Vagina (tissue), 2 donors: ENCODE data around the gene GPR137B. TPM values are rescaled to one million over a fixed set of nuclear protein-coding genes. Genes with fewer than 3 reads are reported as not detected.

ENCODE experiments used
- DNase-seq, 2 donors: peaks; one replicate each; pipeline ENCODE4 v3.0.0-alpha.2; 2017; ENCODE audit errors: extremely low spot score in 2 of 2
- H3K27ac ChIP-seq: fragments of 200-600 bp; sonication (generic); one replicate; pipeline ENCODE4 v1.5.1; 2019
- H3K27me3 ChIP-seq: fragments of 200-600 bp; sonication (generic); one replicate; pipeline ENCODE4 v1.5.1; 2019
- H3K36me3 ChIP-seq, 2 donors: fragments of 200-600 bp; sonication (generic); one replicate each; pipeline ENCODE4 v1.5.1; 2017 to 2019
- H3K4me1 ChIP-seq: fragments of 200-600 bp; sonication (generic); one replicate; pipeline ENCODE4 v1.5.1; 2019
- H3K4me3 ChIP-seq, 2 donors: fragments of 200-600 bp; sonication (generic); 1 replicate in 1 of 2; 2 replicates in 1 of 2; pipeline ENCODE4 v1.5.1; 2016 to 2019
- H3K9me3 ChIP-seq: fragments of 200-600 bp; sonication (generic); one replicate; pipeline ENCODE4 v1.5.1; 2019
- CTCF ChIP-seq, 3 experiments: fragments of 450-650 bp in 2 of 3; fragments of 200-600 bp in 1 of 3; sonication (generic) in 1 of 3; IDR thresholded peaks; one replicate each; pipeline ENCODE4 v1.5.1; 2017 to 2019; ENCODE audit warnings: antibody characterized with exemption in 3 of 3, mild to moderate bottlenecking in 2 of 3, moderate library complexity in 2 of 3
- POLR2A ChIP-seq, 2 donors: fragments of 450-650 bp; IDR thresholded peaks; one replicate each; pipeline ENCODE4 v1.6.1; 2017; ENCODE audit warnings: antibody characterized with exemption in 2 of 2, mild to moderate bottlenecking in 2 of 2, moderate library complexity in 2 of 2
- POLR2AphosphoS5 ChIP-seq, 2 donors: sonication (generic); formaldehyde crosslinking; IDR thresholded peaks; one replicate each; pipeline ENCODE4 v1.9.0; 2017; ENCODE audit warnings: antibody characterized with exemption in 2 of 2, mild to moderate bottlenecking in 2 of 2, low read depth in 1 of 2; ENCODE audit not compliant: insufficient read depth in 1 of 2
- intact Hi-C: fragments of 100-400 bp; cut with DNase I; formaldehyde crosslinking; loops from one replicate; pipeline ENCODE4 v1.15.1; 2023
- total RNA-seq: library from RNA; depleted of rRNA; stranded (reverse); fragments of >200 nt; gene quantifications from one replicate; pipeline ENCODE4 v1.2.3, GENCODE V29; 2016

The GPR137B gene
- total RNA-seq, 1 donor from 2014 or later: 38.8 TPM

- TF ChIP-seq POLR2AphosphoS5 (IDR thresholded peaks at IDR 0.05; ENCODE audit: insufficient read depth in 1 of 2, low read depth in 1 of 2) (no peak), CTCF (IDR thresholded peaks at IDR 0.05) (no peak), POLR2A (IDR thresholded peaks at IDR 0.05) (no peak)
- H3K4me1 ChIP-seq: no peaks in the 10 kb centered on the region
- H3K4me3 ChIP-seq: no peak overlapping the region
- H3K36me3 ChIP-seq: no peaks in the 10 kb centered on the region
- DNase-seq: no peak
- H3K27ac ChIP-seq: no peak overlapping the region
- intact Hi-C loops: no loop called here
- H3K27me3 ChIP-seq: no peaks in the 10 kb centered on the region
- H3K9me3 ChIP-seq: no peaks in the 10 kb centered on the region
Measured at GRCh38 chr1:236113324-236114032, 28.9 kb upstream of the GPR137B start.

- Histone ChIP-seq H3K27ac (no peak overlapping the region), H3K4me3 (no peak overlapping the region), H3K36me3 (no peaks in the 10 kb centered on the region), H3K4me1 (no peaks in the 10 kb centered on the region), H3K27me3 (no peaks in the 10 kb centered on the region), H3K9me3 (no peaks in the 10 kb centered on the region)
- TF ChIP-seq CTCF (IDR thresholded peaks at IDR 0.05) (no peak), POLR2AphosphoS5 (IDR thresholded peaks at IDR 0.05; ENCODE audit: insufficient read depth in 1 of 2, low read depth in 1 of 2) (no peak), POLR2A (IDR thresholded peaks at IDR 0.05) (no peak)
- intact Hi-C loops: no loop called here
- DNase-seq: no peak
Measured at GRCh38 chr1:236114076-236114747, 28.1 kb upstream of the GPR137B start.

- no peaks in the 10 kb centered on the region for H3K36me3 ChIP-seq
- no peaks in the 10 kb centered on the region for H3K9me3 ChIP-seq
- intact Hi-C loops: no loop called here
- no peak overlapping the region for H3K27ac ChIP-seq
- H3K4me3 ChIP-seq: no peak overlapping the region
- no peaks in the 10 kb centered on the region for H3K4me1 ChIP-seq
- no peaks in the 10 kb centered on the region for H3K27me3 ChIP-seq
- no peak for TF ChIP-seq CTCF (IDR thresholded peaks at IDR 0.05)
- no peak for TF ChIP-seq POLR2AphosphoS5 (IDR thresholded peaks at IDR 0.05; ENCODE audit: insufficient read depth in 1 of 2, low read depth in 1 of 2)
- TF ChIP-seq POLR2A (IDR thresholded peaks at IDR 0.05): no peak
- no peak for DNase-seq
Measured at GRCh38 chr1:236117710-236118109, 24.6 kb upstream of the GPR137B start.

GRCh38 chr1:236119943-236120484 lies 22.3 kb upstream of the GPR137B start:
- H3K9me3 ChIP-seq: no peaks in the 10 kb centered on the region
- no peak for TF ChIP-seq CTCF (IDR thresholded peaks at IDR 0.05)
- no peak for TF ChIP-seq POLR2A (IDR thresholded peaks at IDR 0.05)
- TF ChIP-seq POLR2AphosphoS5 (IDR thresholded peaks at IDR 0.05; ENCODE audit: insufficient read depth in 1 of 2, low read depth in 1 of 2): no peak
- intact Hi-C loops: no loop called here
- no peaks in the 10 kb centered on the region for H3K27me3 ChIP-seq
- no peak for DNase-seq
- H3K4me3 ChIP-seq: no peak overlapping the region
- no peaks in the 10 kb centered on the region for H3K4me1 ChIP-seq
- H3K27ac ChIP-seq: no peak overlapping the region
- no peaks in the 10 kb centered on the region for H3K36me3 ChIP-seq

GRCh38 chr1:236120721-236121153 lies 21.6 kb upstream of the GPR137B start:
- Histone ChIP-seq H3K4me3 (no peak overlapping the region), H3K27me3 (no peaks in the 10 kb centered on the region), H3K27ac (no peak overlapping the region), H3K9me3 (no peaks in the 10 kb centered on the region), H3K4me1 (no peaks in the 10 kb centered on the region), H3K36me3 (no peaks in the 10 kb centered on the region)
- TF ChIP-seq POLR2AphosphoS5 (IDR thresholded peaks at IDR 0.05; ENCODE audit: insufficient read depth in 1 of 2, low read depth in 1 of 2): no peak
- no peak for TF ChIP-seq CTCF (IDR thresholded peaks at IDR 0.05)
- TF ChIP-seq POLR2A (IDR thresholded peaks at IDR 0.05): no peak
- intact Hi-C loops: no loop called here
- DNase-seq: no peak
